Bronchial smooth muscle cell (primary cell): ENCODE results near the gene PRAF2. TPM values are rescaled to one million over a fixed set of nuclear protein-coding genes. Genes with fewer than 3 reads are reported as not detected.

ENCODE experiments used
- total RNA-seq: library from RNA; depleted of rRNA; stranded (reverse); fragments of >200 nt; gene quantifications from 2 replicates; pipeline ENCODE4 v1.2.1, GENCODE V29; 2014

Gene PRAF2, protein sequence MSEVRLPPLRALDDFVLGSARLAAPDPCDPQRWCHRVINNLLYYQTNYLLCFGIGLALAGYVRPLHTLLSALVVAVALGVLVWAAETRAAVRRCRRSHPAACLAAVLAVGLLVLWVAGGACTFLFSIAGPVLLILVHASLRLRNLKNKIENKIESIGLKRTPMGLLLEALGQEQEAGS
- total RNA-seq, result 8.2 and 9.2 TPM in 2 replicates

DNA sequence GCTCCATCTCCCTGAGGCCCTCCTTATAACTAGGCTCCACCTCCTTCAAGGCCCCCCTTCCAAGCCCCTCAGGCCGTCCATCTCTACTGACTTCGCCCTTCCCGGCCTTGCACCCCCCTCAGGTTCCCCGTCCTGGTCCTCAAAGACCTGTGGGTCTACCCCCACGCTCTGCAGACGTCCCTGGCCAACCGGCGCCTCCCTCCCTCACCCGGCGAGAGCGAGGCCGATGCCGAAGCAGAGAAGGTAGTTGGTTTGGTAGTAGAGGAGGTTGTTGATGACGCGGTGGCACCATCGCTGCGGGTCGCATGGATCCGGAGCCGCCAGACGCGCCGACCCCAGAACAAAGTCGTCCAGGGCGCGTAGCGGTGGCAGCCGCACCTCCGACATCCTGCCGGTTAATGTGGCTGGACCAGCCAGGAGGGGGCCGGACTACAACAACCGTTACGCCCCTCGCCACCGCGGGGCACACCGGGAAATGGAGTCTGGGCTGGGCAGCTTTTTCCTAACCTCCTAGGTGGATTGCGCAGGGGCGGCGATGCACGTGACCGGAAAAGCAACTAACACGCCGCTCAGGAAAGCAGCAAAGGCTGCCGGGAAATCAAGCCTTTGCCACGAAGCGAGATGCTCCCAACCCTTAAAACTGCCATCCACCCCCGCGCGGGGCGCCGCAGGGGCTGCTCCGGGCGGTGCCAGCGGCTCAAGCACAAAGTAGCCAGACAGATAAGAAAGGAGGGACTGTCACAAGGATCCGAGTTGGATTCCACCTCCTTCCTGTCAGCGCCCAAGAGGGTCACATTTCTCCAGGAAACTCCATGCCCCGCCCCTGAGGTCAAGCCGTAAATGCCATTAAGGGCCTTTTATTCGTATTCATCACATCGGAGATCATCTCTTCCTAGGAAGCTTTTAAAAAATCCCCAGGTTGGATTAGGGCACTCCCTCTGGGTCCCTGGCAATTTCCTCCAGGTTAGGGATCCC lies at the start of gene PRAF2:
Gene PRAF2, minus strand, starts transcription at position 402 of the 975 bp plus-strand sequence. Its CDS starts 15 bp downstream, at position 387.

DNA sequence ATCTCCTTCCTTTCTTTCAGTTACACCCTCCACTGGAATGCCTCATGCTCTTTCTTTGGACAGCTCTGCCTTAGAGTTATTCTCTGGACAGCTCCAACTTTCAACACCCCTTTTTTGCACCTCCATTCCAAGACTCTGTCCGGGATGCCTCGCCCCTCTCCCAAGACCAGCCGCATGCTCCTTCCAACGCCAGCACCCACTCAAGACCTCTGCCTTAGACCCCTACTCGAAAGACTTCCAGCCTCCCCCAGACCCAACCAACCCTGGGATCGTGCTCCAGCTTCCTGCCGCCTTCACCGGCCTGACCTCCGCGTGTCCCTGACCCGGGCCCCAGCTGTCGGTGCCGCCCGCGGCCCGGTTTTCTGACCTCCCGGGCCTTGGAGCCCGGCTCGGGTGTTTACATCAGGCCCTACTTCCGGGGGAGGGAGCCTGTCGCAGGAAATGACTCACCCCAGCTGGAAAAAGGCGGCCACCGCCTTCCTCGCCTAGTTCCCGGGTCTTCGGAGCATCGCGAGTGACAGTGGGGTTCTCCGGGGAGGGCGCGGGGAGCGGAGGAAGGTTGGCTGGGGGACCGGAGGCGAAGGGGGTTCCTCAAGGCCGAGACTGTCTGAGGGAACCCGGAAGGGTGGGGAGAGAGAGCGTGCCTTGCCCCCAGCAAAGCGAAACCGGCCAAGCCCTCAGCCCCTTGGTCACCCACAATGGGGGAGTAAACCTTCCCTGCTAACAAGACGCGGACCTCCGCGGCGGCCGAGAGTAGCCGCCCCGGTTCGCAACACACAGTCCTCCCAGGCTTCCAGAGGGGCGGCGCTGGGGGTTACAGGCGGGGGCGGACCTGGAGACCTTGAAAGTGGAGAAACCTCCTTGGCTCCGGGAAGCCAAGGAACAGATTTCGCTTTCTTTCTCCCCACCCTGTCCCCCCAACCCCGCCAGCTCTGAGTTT lies 6.0 kb upstream of the PRAF2 start, which contains the start of gene WDR45:
Gene WDR45, minus strand, starts transcription at position 399 of the 940 bp plus-strand sequence. CDS start 1,792 bp downstream, outside the sequence.

DNA sequence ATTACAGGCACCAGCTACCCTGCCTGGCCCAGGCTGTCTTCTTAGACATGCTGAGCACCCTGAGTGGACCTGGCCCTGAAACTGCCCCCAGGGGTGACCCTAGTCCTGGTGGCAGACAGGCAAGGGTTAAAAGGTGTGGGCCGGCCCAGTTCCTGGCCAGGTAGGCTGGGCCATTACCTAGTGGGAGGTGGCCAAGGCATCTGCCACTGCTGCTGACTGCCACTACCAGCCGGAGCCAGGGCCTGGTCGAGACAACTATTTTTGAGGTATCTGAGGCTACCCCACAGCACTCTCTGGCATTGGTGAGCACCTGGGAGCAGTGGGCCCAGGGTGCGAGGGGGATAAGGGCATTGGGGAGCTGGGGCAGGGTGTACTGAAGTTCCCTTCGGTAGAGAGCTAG lies 15.0 kb downstream of the PRAF2 start, which contains the start of gene CCDC120:
Gene CCDC120, plus strand, starts transcription at position 206 of the 400 bp plus-strand sequence. CDS start 3,043 bp downstream, outside the sequence.

DNA sequence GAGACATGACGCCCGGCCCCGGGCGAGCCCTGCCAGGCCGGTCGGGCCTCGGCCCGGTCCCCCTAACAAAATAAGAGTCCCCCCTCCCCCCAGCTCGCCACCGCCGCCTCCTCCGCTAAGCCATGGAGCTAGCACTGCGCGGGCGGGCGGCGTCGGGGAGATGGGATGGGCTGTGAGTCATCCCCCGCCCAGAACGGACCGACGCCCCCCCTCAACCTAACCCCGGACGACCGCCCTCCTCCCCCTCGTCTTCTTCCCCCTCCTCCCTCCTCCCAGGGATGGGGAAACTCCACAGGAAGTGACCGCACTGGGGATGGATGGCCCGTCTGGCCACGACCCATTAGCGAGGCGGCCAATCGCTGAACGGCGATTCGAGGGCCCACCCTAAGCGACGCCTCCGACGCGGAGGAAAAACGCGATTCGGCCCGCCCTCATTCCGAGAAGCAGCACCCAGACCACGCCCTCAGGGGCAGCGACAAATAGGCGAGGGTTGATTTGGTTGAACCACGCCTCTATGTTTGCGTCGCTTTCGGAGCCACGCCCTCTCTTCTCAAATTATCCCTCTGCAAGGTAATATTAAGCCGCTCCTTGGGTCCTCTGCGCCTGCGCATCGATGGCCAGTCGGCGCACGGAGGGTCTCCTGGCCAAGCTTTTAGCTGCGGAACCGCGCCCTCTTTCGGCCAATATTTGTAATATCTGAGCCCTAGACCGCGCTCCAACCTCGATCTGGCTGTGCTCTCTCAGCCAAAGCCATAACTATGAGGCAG lies 30.4 kb downstream of the PRAF2 start, which contains the start of gene TFE3:
Gene TFE3, minus strand, starts transcription at position 138 of the 767 bp plus-strand sequence. Its CDS starts 131 bp downstream, at position 7.

Other genes with a start within 250 kb of the PRAF2 start
- not detected in 2 replicates for gene ERAS, start 247.5 kb downstream of the PRAF2 start, total RNA-seq
- gene PCSK1N, start 238.4 kb downstream of the PRAF2 start, total RNA-seq, result 0.09 and 0.16 TPM in 2 replicates
- 14.4 and 17.3 TPM in 2 replicates for gene TIMM17B, start 176.2 kb downstream of the PRAF2 start, total RNA-seq
- 94.7 and 116 TPM in 2 replicates for gene PQBP1, start 176.1 kb downstream of the PRAF2 start, total RNA-seq
- gene SLC35A2, start 162.4 kb downstream of the PRAF2 start, total RNA-seq, result 5.5 and 7.4 TPM in 2 replicates
- 0.77 and 1.9 TPM in 2 replicates for gene PIM2, start 155.0 kb downstream of the PRAF2 start, total RNA-seq
- gene OTUD5, start 116.4 kb downstream of the PRAF2 start, total RNA-seq, result 34.4 and 38.6 TPM in 2 replicates
- 1.6 and 4.3 TPM in 2 replicates for gene KCND1, start 102.2 kb downstream of the PRAF2 start, total RNA-seq
- gene GRIPAP1, start 71.7 kb downstream of the PRAF2 start, total RNA-seq, result 24.9 and 26.0 TPM in 2 replicates
- 26.0 and 37.2 TPM in 2 replicates for gene TFE3, start 30.6 kb downstream of the PRAF2 start, total RNA-seq
- gene CCDC120, start 15.0 kb downstream of the PRAF2 start, total RNA-seq, result 0.26 and 0.63 TPM in 2 replicates
- 45.2 and 65.4 TPM in 2 replicates for gene WDR45, start 5.9 kb upstream of the PRAF2 start, total RNA-seq
- gene GPKOW, start 49.7 kb upstream of the PRAF2 start, total RNA-seq, result 17.8 and 19.1 TPM in 2 replicates
- gene MAGIX, start 88.8 kb upstream of the PRAF2 start, total RNA-seq, result 1.5 and 2.7 TPM in 2 replicates
- gene PLP2, start 97.9 kb upstream of the PRAF2 start, total RNA-seq, result 16.9 and 17.8 TPM in 2 replicates
- gene PRICKLE3, start 112.4 kb upstream of the PRAF2 start, total RNA-seq, result 4.5 and 4.9 TPM in 2 replicates
- gene SYP, start 126.2 kb upstream of the PRAF2 start, total RNA-seq, result 0.16 and 0.43 TPM in 2 replicates
- gene CACNA1F, start 159.3 kb upstream of the PRAF2 start, total RNA-seq, result under 0.01 TPM in 1 of 2 replicates, not detected in the other
- 7.1 and 8.2 TPM in 2 replicates for gene CCDC22, start 161.5 kb upstream of the PRAF2 start, total RNA-seq
- not detected in 2 replicates for gene FOXP3, start 190.7 kb upstream of the PRAF2 start, total RNA-seq
- gene PPP1R3F, start 195.8 kb upstream of the PRAF2 start, total RNA-seq, result 6.0 and 12.8 TPM in 2 replicates
- not detected in 2 replicates for gene GAGE10, start 229.6 kb upstream of the PRAF2 start, total RNA-seq
- not detected in 2 replicates for gene GAGE12J, start 248.0 kb upstream of the PRAF2 start, total RNA-seq